Calu3 (cell line): ENCODE results near the gene TLE2. TPM values are rescaled to one million over a fixed set of nuclear protein-coding genes. Genes with fewer than 3 reads are reported as not detected.

ENCODE experiments used
- BruUV-seq: library from RNA; stranded (reverse); fragments of 400-500 nt; replicated peaks from 2 replicates; lab custom pipeline; 2021; lab: Mats Ljungman, UMichigan
- CTCF ChIA-PET: fragments of 300-600 bp; sonication (Branson Sonifier 250); formaldehyde crosslinking; loops from one replicate; lab custom pipeline; 2022; ENCODE audit warnings: antibody characterized with exemption; lab: Charles Lee
- DNase-seq: peaks from one replicate; pipeline ENCODE4 v3.0.0; 2022
- H3K27ac Mint-ChIP-seq: one replicate; pipeline ENCODE4 v1.8.0; 2022; ENCODE audit warnings: mixed read lengths; ENCODE audit not compliant: unreplicated experiment
- H3K27me3 Mint-ChIP-seq: one replicate; pipeline ENCODE4 v1.8.0; 2022; ENCODE audit warnings: mixed read lengths; ENCODE audit not compliant: unreplicated experiment
- H3K36me3 Mint-ChIP-seq: one replicate; pipeline ENCODE4 v1.8.0; 2022; ENCODE audit warnings: mild to moderate bottlenecking, moderate library complexity, mixed read lengths; ENCODE audit not compliant: insufficient read depth, unreplicated experiment
- H3K4me1 Mint-ChIP-seq: one replicate; pipeline ENCODE4 v1.8.0; 2022; ENCODE audit warnings: mild to moderate bottlenecking, low read depth, mixed read lengths; ENCODE audit not compliant: unreplicated experiment
- H3K4me3 Mint-ChIP-seq: one replicate; pipeline ENCODE4 v1.8.0; 2022; ENCODE audit warnings: mild to moderate bottlenecking, low read depth, moderate library complexity, mixed read lengths; ENCODE audit not compliant: unreplicated experiment
- H3K9me3 Mint-ChIP-seq: one replicate; pipeline ENCODE4 v1.8.0; 2022; ENCODE audit warnings: low read depth, mixed read lengths; ENCODE audit not compliant: unreplicated experiment
- intact Hi-C: fragments of 100-400 bp; cut with micrococcal nuclease; formaldehyde crosslinking; loops from one replicate; pipeline ENCODE4 v1.10.0; 2022; ENCODE audit not compliant: unreplicated experiment
- total RNA-seq: library from RNA; stranded (reverse); gene quantifications from 2 replicates; pipeline ENCODE4 v1.2.3, GENCODE V29; 2022
- TF ChIP-seq, protein P1 (sequence below): fragments of 200-600 bp; IDR thresholded peaks from one replicate; pipeline ENCODE4 v1.8.0; 2022; ENCODE audit warnings: antibody characterized with exemption; ENCODE audit not compliant: unreplicated experiment

Gene TLE2
- total RNA-seq, 1 experiment from 2014 or later, result 8.5 TPM

DNA sequence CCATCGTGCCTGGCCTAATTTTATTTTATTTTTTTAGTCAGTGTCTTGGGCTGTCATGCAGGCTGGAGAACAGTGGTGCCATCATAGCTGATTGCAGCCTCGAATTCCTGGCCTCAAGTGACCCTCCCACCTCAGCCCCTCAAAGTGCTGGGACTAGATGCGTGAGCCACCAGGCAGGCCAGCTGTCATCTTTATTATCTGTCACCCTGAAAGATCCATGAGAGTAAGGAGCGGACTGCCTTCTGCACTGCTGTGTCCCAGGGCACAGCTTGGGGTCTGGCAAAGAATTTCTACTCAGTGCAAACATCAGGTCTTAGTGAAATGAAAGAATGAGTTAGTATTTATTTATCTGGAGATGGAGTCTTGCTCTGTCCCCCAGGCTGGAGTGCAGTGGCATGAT is 42.7 kb upstream of the TLE2 start:
- CTCF ChIA-PET, result no interaction called here
- intact Hi-C loops, result no loop called here
- no peak for DNase-seq
- TF ChIP-seq, protein P1, sequence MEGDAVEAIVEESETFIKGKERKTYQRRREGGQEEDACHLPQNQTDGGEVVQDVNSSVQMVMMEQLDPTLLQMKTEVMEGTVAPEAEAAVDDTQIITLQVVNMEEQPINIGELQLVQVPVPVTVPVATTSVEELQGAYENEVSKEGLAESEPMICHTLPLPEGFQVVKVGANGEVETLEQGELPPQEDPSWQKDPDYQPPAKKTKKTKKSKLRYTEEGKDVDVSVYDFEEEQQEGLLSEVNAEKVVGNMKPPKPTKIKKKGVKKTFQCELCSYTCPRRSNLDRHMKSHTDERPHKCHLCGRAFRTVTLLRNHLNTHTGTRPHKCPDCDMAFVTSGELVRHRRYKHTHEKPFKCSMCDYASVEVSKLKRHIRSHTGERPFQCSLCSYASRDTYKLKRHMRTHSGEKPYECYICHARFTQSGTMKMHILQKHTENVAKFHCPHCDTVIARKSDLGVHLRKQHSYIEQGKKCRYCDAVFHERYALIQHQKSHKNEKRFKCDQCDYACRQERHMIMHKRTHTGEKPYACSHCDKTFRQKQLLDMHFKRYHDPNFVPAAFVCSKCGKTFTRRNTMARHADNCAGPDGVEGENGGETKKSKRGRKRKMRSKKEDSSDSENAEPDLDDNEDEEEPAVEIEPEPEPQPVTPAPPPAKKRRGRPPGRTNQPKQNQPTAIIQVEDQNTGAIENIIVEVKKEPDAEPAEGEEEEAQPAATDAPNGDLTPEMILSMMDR, result no peak
- Mint-ChIP-seq H3K4me3 (no peak overlapping the region), H3K27me3 (no peaks in the 10 kb centered on the region), H3K36me3 (no peaks in the 10 kb centered on the region), H3K27ac (no peak overlapping the region), H3K9me3 (no peaks in the 10 kb centered on the region), H3K4me1 (no peaks in the 10 kb centered on the region)
- no TSS peak for BruUV-seq

DNA sequence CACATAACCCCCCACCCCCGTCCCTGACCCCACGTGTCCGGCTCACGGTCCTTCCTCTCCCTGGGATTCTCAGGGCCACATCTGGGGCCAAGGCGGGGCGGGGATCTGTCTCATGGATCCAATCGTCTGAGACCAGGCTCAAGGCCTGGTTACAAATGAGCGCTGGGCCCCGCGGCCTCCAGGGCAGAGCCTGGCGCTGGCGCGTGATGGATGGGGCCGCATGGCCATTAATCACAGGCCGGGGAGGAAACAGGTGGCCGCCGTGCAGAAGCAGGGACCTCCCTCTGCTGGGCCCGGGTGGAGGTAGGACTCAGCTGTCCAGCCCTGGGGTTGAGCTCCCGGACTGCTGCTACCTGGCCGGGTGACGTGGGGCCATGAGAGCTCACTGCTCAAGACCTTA is 39.0 kb upstream of the TLE2 start:
- Mint-ChIP-seq H3K4me3 (no peak overlapping the region), H3K27me3 (no peaks in the 10 kb centered on the region), H3K27ac (no peak overlapping the region), H3K4me1 (no peaks in the 10 kb centered on the region), H3K36me3 (peaks cover 2% of the 10 kb centered on the region), H3K9me3 (no peaks in the 10 kb centered on the region)
- intact Hi-C loops, result no loop called here
- no TSS peak for BruUV-seq
- TF ChIP-seq, protein P1, result no peak
- CTCF ChIA-PET, result no interaction called here
- DNase-seq, result no peak

DNA sequence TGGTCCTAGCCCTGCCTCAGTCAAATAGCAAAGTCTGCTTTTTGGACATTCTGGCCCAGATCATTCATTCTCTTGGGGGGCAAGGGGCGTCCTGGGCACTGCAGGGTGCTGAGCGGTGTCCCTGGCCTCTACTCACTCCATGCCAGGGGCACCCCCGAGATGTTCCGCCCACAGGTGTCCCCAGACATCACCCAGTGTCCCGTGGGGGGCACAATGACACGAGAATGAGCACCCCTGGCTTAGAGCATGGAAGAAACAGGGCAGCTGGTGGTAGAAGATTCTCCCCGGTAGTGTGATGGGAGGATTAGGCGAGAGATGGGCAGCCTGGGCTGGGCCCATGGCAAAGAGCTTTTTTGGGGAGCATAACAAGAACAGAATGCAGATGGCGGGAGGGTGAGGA is 38.5 kb upstream of the TLE2 start:
- H3K9me3 Mint-ChIP-seq, result no peaks in the 10 kb centered on the region
- peaks cover 7% of the 10 kb centered on the region for H3K36me3 Mint-ChIP-seq
- no TSS peak for BruUV-seq
- no peak overlapping the region for H3K27ac Mint-ChIP-seq
- TF ChIP-seq, protein P1, result no peak
- no peaks in the 10 kb centered on the region for H3K4me1 Mint-ChIP-seq
- CTCF ChIA-PET, result no interaction called here
- DNase-seq, result no peak
- no peaks in the 10 kb centered on the region for H3K27me3 Mint-ChIP-seq
- intact Hi-C loops, result no loop called here
- H3K4me3 Mint-ChIP-seq, result no peak overlapping the region

DNA sequence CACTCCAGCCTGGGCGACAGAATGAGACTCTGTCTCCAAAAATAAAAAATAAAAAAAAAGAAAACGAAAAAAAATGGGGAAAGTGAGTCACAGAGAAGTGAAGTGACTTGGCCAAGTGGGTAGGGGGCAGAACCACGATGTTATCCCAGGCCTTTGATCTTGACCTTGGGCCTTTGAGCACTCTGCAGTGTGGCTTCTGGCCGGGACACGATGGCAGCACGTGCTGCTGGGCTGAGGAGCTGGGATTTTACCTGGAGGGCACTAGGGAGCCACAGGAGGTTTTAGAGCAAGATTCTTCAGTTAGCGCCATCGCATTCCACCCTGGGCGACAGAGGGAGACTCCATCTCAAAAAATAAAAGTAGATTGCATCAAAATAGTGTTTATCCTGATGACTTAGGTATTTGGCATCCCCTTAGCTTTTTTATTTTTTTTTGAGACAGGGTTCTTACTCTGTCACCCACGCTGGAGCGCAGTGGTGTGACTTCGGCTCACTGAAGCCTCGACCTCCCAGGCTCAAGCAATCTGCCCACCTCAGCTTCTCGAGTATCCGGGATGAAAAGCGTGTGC is 37.5 kb upstream of the TLE2 start:
- no peak overlapping the region for H3K4me3 Mint-ChIP-seq
- TF ChIP-seq, protein P1, result no peak
- no peaks in the 10 kb centered on the region for H3K27me3 Mint-ChIP-seq
- no peaks in the 10 kb centered on the region for H3K9me3 Mint-ChIP-seq
- H3K27ac Mint-ChIP-seq, result no peak overlapping the region
- DNase-seq, result no peak
- no peaks in the 10 kb centered on the region for H3K4me1 Mint-ChIP-seq
- CTCF ChIA-PET, result no interaction called here
- intact Hi-C loops, result no loop called here
- H3K36me3 Mint-ChIP-seq, result peaks cover 10% of the 10 kb centered on the region
- no TSS peak for BruUV-seq
